Activated CD8-positive, alpha-beta memory T cell treated with anti-CD3 and anti-CD28 coated beads for 4 hours (primary cell): ENCODE measurements around the gene PDLIM7.
A peak's percentile ranks its signal among the peaks of the same experiment; 100 is the strongest.

Experiments used
- DNase-seq, 2 donors: peaks; one replicate each; pipeline ENCODE4 v3.0.0-alpha.2; 2020; ENCODE audit warnings: low read depth in 2 of 2

PDLIM7 gene

DNA sequence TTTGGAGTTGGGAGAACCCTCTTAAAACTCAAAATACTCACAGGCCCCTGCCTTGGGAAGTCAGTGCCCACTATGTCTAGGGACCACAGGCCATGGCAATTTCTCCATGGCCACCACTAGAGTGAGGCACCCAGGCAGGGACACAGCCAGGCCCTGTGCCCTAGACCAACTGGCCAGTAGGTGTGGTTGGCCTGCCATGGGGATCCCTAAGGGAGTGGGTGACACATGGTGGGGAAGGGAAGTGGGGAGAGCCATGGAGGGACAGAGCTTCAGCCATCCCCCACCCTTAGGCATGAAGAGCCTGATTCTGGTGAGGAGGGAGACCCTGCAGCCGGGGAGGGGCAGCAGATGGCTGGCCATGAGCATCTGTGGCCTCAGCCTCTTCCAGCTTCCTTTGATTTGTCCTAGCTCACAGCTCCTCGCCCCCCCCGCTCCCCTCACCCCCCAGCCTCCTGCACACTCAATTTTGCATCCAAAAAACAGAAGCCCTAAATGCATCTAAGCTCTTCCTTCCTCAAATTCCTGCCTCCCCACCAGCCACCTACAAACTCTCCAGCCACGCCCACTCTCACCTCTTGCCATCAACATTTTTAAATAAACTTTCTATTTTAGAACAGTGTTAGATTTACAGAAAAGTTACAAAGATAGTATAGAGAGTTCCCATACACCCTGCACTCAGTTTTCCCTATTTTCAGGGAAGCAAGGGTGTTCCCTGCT, 22.4 kb downstream of the PDLIM7 start:
- no peak for DNase-seq

DNA sequence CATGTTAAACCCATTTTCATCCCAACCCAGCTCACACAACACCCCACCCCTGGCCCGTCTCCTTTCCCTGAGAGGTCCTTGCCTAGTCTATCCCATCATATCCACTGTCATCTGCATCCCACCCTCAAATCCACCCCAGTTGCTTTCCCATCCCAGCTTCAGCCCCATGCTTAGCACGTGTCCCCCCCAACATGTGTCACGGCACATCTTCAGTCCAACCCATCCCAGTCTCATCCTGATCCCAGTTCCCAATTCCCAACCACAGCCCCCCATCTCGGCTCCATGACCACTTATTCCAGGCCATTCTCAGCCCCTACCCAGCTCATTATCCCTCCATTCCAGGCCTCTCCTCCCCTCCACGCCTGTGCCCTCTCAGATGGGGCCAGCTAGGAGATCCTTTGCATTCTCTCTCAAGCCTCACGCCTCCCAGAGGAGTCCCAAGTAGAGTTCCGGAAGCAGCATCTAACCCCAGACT, 23.4 kb downstream of the PDLIM7 start:
- no peak for DNase-seq

DNA sequence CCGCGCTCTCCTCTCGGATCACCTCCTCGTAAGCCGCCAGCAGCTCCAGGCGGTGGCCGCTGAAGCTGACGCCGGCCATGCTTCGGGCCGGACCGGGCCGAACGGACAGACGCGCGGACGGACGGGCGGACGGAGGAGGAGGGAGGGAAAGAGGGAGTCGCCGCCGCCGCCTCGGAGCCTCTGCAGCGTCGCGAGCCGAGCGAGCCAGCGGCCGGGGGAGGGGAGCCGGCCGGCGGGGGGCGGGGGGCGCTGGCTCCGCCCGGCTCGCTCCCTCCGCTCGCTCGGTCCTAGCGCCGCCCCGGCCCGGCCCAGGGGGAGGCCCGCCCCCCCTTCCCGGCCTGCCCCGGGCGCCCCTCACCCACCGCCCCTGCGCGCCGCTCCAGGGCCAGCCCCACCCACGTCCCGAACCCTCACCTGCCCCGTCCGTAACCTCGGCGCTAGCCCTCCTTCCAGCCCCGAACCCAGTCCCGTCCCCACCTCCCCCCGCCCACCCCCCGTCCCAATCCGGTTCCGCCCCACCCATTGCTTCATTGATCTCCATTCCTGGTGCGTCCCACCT, 23.9 kb downstream of the PDLIM7 start, which contains the start of gene DBN1:
Gene DBN1, minus strand, starts transcription at position 192 of the 559 bp plus-strand sequence. Its CDS starts 113 bp downstream, at position 79.
- no peak for DNase-seq

DNA sequence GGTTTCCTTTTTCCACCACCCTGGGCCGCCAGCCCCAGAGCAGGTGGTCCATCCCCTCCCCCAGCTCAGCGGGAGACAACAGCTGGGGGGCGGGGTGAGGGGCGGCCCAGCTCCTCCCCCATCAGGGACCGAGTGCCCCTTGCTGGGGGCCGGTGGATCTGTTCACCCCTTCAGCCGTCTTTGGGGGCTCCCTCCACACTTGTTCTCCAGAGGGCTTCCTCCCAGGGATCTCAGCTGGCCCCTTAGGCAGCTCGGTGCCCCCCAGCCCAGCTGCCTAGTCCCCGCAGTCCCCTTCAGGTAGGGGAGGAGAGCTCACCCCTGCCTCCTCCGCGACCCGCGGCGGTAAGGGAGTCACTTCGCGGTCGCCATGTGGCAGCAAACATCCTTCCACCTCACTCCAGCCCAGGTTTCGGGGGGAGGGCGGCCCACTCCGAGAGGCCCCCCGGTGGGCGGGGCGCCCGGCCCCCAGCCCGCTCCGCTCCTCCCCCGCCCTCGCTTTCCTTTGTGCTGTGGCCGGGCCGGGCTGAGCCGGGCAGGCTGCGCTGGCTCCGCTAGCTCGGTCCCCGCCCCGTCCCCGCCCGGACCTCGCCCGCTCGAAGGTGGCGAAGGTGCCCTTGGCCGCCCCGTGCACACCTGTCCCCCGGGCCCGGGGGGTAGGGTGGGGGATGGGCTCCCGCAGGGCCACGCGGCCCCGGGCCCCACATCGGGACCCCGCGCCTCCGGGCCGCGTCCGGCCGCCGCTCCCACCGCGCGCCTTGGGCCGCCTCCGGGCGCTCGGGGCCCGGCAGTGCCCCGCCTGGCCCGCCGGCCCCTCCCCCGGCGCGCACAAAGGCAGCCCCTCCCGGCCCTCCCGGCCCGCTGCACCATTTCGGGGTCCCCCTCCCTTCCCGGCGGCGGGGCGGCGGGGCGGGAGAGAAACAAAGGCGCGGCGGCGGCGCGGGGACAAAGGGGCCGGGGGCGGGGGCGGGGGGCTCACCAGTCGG, 24.7 kb downstream of the PDLIM7 start:
- DNase-seq: peak; percentile 43 to 58

DNA sequence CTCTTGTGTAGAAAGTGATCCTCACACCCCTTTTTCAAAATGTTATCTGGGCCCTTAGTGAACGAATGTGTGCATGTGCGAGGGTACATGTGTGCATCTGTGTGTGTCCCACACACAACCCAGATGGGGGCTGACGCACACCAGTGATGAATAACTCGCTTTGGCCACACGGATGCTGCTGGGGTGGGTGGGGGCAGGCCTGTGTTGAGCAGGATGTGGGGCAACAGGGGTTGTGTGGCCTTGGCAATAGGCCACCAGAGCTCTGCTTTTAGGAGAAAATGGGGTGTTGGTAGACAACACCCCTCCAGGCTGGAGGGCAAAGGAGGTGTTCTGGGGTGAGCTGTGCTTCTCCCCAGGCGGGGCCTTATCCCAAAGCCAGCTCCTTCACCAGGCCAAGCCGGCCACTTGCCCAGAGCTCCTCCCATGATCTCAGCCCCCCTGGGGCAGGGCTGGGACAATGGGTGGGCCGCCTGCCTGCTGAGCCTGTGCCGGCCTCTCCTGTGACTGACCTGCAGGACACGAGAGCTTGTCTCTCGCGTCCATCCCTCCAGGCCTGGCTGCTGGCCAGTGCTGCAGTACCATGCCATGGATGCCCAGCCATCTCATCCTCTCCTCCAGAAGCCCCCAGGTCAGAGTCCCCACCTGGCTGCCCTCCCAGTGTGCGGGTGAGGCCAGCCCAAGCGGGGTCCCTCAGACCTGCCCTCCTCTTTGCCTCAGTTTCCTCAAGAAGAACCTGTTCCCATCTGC, 25.6 kb downstream of the PDLIM7 start:
- DNase-seq: peak; percentile 26 to 51

DNA sequence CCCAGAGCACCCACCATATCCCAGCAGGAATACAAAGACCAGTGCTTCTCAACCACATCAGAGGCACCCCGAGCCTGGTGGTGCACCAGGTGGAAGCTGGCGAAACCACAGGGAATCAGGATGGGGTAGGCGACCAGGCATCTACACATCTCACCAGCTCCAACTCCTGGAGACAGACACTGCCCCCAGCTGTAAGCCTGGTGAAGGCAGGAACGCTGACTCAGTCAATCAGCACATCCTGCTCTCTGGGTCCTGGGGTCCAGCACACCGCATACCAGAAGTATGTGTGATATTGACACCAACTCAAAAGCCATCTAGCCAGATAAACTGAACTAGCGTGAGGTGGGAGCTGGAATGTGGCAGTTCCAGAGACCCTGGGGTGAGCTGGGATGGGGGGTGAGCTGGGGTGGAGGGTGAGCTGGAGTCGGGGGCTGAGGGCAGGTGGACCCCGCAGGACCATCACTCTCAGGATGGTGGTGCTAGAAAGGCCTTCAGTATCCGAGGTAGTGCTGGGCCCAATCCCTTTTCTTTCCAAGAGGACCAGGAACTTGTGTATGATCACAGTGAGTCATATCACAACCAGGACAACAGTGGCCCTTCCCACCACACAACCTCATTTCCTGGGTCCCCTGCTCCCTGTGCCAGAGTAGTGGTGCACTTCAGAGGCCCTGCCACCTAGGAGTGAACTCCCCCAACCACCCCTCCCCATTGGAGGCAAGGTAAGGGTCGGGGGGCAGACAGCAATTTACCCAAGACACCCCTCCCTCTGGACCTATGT, 26.5 kb downstream of the PDLIM7 start:
- DNase-seq: no peak

DNA sequence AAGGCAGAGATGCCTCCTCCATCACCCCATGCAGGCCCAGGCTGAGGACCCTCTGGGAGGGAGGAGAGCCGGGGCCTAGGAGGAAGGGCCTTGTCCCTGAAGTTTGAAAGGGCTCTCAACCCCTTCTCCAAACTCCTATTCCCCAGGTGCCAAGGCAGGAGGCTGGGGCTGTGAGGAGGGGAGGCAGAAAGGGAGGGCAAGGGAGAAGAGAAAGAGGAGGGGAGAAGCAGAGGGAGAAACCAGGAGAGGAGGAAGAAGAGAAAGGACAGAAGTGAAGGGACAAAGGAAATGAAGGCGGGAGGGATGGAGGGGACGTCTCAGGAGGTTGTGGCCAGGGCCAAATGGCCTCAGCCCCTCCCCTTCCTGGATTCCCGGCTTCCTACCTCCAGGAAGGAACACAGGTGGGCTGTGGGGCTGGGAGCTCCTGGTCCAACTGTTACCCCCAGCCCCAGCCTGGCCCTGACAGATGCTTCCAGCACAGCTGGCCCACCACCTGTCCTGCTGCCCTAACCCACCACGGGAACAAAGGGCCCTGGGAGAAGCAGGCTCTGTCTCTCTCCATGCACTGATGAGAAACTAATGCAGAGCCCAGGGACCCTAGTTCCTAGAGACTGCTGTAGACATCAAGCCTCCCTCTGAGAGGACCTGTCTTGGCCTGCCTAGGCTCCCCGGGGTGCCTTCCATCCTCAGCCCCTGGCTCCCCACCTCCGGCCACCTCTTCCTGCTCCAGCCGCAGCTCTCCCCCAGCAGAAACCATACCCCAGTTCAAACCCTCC, 27.5 kb downstream of the PDLIM7 start:
- no peak for DNase-seq

DNA sequence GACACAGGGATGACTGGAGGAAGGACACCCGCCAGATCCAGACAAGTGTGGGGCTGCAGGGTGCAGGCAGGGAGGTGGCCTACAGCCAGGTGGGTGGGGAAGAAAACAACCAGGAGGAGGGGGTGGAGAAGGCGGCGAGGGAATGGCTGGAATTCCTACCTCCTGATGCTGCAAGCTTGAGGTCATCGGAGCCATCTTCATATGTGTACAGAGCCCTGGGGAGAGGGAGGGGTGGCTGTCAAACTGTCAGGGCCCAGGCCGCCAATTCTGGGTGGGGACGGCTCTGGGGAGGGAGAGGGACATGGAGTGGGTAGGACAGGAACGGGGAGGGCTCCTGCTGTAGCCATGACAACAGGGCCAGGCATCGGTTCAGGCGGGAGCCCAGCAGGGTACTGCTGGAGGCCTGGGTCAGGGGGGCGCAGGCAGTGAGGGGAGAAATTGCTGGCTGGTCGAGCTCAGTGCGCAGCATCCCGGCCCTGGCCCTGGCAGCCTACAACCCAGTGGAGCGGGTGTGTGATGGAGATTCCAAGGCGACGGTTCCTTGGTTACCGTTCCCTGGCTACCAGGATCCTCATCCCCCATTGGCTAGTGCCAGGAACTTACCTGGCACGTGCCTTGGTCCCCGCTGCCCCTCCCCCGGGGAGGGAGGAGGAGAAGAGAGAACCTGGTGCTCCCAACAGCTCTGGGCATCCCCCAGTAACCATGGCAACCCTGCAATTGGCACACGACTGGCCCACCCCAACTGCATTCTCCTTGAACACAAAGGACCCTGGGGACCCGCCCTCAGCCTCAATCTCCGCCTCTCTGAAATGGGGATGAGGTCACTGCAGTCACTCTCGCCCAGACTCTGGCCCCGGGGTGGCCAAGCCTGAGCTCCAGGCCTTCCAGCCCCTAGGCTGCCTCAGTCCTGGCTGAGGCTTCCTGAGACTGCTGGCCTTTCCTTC, 28.4 kb downstream of the PDLIM7 start:
- no peak for DNase-seq

DNA sequence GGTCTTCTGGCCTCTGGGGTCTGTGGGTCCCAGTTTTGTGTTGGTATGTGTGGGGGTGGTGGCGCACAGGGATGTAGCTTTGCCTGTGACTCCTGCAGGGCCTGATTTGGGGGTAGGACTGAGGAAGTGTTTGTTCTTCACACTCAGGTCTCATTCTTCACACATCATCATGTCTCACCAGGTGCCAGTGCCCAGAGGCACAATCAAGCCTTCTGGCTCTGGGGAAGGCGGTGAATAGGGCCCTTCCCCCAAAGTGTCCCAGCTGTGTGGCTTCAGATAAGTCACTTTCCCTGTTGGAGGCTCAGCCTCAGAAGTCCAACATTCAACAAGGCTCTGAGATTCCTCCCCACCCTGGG, 29.1 kb downstream of the PDLIM7 start:
- DNase-seq: no peak

DNA sequence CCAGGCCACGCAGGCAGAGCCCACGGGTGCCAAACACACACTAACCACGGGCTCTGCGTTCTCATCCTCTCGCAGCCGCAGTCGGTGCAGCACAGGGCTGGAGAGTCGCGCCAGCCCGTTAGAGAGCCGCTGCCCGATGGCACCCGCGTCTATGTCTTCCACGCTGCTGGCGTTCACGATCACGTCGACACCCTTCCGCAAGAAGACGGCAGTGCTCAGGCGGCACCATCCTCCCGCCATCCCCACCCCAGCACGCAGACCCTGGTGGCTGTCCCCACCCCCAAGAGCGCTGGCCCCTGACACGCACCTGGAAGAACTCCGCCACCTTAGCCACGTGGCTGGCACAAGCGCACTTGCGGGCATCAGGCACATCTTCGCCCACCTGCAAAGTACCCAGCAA, 30.0 kb downstream of the PDLIM7 start:
- DNase-seq: no peak

DNA sequence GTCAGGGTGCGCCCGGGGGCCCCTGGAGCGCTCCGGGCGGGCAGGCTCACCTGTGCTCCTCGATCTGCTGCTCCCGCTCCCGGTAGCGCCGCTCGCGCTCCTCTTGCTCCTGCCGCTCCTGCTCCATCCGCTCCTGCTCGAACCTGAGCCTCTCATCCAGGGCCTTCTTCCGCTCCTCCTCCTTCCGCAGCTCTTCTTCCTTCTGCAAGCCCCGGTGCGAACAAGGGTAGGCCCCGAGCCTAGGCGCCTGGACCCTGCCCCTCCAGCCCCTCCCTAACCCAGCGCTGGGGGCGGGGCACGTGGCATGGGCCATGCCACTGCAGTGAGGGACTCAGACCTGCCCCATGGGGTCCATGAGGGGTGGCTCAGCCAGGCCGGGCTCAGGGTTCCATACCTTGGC, 30.5 kb downstream of the PDLIM7 start:
- DNase-seq: no peak

DNA sequence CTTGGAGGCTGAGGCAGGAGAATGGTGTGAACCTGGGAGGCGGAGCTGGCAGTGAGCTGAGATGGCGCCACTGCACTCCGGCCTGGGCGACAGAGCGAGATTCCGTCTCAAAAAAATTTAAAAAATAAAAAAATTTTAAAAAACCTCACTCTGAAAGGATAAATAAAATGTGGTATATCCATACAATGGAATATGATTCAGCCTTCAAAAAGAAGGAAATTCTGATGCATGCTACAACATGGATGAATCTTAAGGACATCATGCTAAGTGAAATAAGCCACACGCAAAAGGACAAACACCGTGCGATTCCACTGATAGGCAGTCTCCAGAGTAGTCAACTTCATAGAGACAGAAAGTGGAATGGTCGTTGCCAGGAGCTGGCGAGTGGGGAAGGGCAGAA, 32.4 kb downstream of the PDLIM7 start:
- DNase-seq: no peak

DNA sequence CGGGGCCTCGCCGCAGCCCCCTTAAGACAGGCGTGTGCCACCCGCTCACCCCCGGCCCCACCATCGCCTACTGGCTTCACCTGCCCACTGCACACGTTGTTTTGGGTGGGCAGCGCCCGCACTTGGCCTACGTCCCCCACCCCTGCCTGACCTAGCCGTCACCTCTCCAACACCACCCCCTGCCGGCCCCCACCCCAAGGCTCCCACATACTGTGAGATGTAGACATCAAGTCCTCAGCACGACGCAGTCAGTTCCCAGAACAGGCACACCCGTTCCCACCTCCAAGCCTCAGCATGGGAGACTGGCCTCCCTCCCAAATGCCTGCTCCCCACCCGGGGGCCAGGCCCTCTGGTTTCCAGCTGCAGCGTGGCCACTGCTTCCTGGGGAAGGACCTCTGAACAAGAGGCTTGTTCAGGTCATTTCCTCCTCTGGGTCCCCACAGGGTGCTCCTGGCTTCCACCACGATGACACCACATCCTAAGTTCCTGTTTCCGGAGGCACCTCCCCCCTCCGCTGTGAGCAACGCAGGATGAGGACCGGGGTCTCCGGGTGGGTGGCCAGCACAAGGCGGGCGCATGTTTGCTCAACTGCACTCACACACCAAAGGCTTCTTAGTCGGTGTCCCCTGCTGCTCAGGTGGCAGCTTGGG, 35.3 kb downstream of the PDLIM7 start:
- DNase-seq: no peak

DNA sequence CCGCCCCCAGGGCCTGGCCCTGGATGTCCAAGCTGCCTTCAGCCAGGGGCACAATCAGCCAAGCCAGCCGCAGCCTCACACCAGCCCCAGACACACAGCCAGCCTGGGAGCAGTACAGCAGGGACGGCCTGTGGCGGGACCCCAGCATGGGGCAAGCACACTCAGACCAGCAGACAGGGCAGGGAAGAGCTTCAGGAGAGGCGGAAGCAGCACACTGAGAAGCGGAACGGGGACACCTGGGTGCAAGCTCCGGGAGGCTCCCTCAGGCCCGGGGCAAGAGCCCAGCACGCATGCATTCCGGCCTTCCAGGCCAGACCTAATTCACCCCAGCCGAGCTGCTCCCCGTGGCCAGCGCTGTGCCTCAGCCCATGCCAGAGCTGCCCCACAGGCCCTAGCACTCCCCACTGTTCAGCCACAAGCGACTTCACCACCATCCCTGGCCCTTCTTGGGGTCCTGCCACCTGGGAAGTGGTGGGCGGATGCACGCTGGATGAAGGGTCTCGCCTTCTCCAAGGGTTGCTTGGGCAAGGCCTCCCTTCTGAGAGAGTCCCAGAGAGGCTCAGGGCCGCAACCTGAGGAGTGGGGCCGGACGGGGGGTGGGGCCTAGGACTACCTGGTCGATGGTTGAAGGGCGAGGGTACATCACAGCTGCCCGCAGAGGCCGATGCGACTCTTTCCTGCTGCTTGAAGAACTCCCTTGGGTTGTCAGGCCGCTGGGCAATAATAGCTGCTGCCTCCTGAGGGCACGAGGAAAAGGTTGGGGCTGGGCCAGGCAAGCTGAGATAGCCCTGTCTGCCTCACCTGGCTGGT, 37.4 kb downstream of the PDLIM7 start:
- no peak for DNase-seq

DNA sequence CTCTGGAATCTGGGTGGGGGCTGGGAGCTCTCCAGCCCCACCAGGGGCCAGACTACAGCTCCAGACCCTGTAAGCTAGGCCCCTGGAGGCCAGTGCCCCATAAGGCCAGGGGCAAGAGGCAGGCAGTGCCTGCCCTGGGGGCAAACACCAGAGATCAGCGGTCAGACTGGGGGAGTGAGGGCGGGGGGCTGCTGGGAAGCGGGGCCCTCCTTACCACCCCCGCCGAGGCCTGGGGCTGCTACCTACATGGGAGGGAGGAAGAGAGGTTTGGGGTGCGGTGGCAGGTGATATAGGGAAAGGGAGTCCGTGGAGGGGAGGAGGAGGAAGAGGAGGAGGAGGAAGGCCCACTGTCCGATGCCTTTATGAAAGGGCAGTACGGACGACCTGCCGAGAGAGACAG, 38.0 kb downstream of the PDLIM7 start:
- no peak for DNase-seq

DNA sequence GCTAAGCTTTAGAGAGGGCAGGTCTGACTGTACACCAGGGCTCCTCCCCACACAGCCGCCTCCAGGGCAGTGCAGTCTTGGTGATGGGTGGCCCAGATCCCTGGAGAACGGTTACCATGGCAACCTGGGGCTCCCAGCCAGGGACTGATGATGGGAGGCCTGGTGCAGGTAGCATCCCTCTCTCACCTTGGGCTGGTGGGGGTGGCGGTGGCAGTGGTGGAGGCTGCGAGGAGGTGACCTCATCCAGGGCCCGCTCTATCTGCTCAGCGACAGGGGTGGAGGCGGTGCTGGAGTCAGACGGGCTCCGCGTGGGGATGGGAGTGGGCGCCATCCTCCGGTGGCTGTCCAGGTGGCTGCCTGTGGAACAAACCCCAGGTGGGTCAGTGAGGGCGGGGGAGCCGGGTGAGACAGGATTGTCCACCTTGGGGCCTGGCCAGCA, 38.5 kb downstream of the PDLIM7 start:
- DNase-seq: no peak

DNA sequence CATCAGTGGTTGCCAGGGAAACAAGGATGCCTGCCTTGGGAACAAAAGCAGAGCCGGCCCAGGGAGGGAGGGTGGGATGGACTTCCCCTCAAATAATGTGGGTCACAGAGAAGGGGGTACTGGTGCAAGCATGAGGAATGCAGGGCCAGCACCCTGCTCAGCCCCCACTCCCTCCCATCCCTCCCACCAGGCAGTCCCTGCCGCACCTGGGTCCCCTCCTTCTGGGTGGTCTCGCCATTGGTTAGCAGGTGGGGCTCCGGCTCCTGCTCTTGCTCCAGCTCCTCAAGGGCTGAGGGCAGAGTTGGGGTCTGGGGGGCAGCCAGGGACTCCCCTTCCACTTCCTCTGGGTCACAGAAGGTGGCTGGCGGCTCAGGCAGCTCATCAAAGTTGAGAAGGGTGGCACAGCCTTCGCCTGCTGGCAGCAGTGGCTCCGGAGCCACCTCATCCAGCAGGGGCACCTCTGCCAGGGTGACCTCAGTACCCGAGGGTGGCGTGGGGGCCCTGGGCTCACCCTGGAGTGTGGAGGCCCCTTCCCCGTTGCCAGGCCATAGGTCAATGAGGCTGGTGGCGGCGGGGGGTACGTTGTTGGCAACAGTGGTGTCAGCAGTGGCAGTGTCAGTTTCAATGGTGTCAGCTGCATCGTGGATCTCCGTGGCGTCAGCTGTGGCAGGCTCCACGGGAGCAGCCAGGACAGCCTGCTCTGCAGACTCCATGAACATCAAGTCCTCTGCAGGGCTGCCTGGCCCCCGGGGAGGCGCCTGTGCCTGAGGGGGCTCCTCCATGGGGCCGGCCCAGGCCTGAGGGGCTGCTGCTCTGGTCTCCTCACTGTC, 39.3 kb downstream of the PDLIM7 start:
- DNase-seq: no peak
